GM12874 (cell line): ENCODE data around the gene EPHB2.

ENCODE experiments used
- TF ChIP-seq, protein P1 (sequence below): IDR thresholded peaks from 2 replicates; pipeline ENCODE4 v1.5.1; 2011; ENCODE audit warnings: low read depth, mild to moderate bottlenecking, control low read depth, low read length, moderate library complexity; ENCODE audit not compliant: insufficient read depth

Gene EPHB2

DNA sequence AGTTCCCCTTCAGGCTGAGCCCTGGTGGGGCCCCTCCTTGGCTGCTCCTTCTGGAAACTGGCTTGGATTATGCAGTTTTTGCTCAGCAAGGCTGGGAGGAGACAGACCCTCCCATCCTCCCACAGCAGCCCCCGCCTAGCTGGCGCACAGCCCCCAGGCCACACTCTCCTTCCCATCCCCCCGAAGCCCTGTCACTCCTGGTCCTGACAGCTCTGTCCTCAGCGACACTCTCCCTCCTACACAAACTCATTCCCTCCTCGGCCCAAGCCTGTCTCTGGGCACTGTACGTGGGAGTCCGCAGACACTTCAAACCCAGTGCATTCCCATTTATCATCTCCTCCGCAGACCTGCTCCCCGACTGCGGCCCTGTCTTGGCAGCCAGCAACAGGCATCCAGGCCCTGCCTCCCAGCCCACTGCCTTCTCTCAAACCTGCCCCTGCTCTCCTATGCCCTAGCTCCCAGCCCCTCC lies 25.0 kb upstream of the EPHB2 start:
- TF ChIP-seq, protein P1, sequence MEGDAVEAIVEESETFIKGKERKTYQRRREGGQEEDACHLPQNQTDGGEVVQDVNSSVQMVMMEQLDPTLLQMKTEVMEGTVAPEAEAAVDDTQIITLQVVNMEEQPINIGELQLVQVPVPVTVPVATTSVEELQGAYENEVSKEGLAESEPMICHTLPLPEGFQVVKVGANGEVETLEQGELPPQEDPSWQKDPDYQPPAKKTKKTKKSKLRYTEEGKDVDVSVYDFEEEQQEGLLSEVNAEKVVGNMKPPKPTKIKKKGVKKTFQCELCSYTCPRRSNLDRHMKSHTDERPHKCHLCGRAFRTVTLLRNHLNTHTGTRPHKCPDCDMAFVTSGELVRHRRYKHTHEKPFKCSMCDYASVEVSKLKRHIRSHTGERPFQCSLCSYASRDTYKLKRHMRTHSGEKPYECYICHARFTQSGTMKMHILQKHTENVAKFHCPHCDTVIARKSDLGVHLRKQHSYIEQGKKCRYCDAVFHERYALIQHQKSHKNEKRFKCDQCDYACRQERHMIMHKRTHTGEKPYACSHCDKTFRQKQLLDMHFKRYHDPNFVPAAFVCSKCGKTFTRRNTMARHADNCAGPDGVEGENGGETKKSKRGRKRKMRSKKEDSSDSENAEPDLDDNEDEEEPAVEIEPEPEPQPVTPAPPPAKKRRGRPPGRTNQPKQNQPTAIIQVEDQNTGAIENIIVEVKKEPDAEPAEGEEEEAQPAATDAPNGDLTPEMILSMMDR, result no peak

DNA sequence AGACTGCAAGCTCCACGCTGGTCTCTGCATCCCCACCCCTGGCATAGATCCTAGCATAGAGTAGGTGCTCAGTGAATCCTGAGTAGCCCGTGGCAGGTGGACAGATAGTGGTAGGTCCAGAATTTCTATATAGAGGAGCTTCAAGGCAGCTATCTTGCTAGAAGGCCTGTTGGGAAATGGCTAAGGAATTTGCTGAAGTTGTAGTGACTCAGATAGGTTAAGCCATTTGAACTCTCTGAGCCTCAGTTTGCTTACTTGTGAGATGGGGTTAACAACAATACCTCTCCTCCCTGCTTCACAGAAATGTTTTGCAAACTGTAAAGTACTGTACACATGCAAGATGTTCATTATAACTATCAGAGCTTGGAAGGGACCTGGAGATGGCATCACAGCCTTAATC lies 23.4 kb upstream of the EPHB2 start:
- TF ChIP-seq, protein P1, result no peak

DNA sequence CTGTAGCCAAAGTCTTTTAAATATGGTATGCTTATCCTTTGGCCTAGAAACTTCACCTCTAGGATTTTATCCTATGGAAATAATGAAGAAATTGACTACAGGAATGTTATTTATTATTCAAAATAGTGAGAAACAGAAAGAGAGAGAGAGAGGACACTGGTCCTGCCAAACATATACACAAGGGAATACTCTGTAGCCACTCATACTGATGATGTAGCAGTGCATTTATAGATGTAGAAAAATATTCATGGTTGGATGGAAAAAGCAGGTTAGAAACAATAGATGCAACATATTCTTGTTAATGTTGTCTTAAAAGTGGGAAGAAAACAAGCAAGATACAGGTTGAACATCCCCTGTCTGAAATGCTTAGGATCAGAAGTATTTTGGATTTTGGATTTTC lies 22.2 kb upstream of the EPHB2 start:
- TF ChIP-seq, protein P1, result no peak

DNA sequence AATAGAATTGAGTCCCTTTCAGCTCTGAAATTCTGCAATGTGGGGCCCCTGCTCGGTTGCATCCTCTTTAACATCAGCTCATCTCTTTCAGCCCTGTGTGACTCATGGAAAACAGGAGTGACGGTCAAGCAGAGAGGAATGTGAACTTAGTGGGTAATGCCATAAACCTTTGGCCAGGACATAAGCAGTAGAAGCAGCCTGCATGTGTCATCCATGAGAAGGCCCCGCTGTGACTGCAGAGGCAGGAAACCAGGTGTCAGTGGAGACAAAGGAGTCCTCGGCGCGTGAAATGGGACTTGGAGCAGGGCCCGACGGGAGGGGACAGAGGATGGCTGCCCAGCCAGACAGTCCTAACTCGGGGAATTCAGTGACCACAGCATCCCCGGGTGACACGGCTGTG lies 21.1 kb upstream of the EPHB2 start:
- TF ChIP-seq, protein P1, result no peak

DNA sequence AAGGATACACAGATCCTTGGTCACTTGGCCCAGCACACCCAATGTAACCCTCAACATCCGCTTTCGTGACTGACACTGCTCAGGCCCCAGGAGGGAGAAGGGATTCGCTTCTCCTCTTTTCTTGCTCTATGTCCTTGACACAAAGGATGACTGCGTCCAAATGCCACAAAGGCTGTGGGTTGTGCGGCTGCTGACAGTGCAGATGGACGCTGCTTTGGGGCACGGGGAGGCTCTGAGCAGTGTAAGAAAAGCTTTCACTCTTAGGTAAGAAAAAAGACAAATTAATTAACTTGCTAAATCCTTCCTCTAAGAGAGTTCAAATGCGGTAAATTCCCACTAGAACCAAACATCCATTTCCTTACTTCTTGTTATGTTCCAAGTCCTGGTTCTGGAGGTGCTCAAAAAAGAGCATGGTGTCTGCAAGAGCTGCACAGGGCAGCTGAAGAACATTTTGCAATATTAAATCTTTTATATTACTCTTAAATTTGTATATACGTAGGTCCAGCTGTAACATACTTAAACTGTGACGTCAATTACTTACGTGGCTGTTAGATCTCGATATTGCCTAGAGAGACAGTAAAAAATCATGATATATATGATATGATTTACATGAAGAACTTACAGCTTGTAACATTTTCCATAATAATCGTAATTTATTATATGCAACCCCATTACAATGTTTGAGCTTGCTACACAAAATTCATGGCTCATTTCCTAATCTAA lies 19.4 kb upstream of the EPHB2 start:
- TF ChIP-seq, protein P1, result no peak

DNA sequence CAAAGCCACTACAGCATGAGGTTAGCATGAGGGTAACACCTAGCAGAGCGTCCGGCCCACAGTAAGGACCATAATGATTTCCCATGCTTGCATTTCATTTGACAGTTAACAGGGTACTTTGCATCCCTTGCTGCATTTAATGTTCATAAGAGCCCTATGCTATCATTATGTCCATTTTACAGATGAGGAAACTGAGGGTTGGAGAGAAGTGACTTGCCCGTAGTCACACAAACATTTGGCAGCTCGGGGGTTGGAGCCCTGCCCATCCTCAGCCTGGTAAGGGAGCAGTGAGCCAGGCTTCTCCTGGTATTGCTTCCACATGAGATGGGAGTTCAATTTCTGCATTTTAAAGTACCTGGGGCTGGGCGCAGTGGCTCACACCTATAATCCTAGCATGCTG lies 16.5 kb upstream of the EPHB2 start:
- TF ChIP-seq, protein P1, result no peak

DNA sequence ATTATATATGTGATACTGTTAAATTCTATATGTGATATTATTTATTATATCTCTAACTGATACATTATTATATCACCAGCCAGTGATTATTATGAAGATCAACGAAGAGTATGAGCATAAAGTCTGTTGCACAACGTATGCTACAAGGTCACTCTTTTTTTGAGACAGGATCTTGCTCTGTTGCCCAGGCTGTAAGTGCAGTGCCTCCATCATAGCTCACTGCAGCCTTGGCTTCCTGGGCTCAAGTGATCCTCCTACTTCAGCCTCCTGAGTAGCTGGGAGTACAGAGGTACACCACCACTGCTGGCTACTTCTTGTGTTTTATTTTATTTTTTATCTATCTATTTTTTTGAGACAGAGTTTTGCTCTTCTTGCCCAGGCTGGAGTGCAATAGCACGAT lies 14.0 kb upstream of the EPHB2 start:
- TF ChIP-seq, protein P1, result no peak
